GM12873 (cell line): ENCODE measurements around the gene CLEC3B.

Experiments used
- TF ChIP-seq, protein P1 (sequence below): IDR thresholded peaks from 2 replicates; pipeline ENCODE4 v1.5.1; 2012; ENCODE audit warnings: low read depth, mild to moderate bottlenecking, moderate library complexity, low read length, control low read depth; ENCODE audit not compliant: insufficient read depth; ENCODE audit errors: missing control alignments

CLEC3B gene

DNA sequence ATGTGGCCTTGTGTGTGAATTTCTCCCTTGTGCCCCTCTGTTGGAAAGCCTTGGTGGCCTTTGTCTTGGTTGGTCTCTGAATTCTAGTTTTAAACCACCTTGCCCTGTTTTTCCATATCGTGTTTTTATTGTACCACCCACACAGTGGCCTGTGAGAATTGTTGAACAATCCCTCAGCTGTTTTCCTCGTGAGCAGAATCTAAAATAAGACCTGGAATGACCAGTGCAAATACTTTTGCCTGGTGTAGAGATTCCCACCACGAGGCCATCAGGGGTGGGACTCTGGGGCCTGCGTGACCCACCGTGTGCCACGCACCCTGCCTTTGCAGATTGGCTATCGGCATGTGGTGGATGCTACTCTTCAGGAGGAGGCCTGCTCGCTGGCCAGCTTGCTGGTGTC is 19.0 kb upstream of the CLEC3B start:
- TF ChIP-seq, protein P1, sequence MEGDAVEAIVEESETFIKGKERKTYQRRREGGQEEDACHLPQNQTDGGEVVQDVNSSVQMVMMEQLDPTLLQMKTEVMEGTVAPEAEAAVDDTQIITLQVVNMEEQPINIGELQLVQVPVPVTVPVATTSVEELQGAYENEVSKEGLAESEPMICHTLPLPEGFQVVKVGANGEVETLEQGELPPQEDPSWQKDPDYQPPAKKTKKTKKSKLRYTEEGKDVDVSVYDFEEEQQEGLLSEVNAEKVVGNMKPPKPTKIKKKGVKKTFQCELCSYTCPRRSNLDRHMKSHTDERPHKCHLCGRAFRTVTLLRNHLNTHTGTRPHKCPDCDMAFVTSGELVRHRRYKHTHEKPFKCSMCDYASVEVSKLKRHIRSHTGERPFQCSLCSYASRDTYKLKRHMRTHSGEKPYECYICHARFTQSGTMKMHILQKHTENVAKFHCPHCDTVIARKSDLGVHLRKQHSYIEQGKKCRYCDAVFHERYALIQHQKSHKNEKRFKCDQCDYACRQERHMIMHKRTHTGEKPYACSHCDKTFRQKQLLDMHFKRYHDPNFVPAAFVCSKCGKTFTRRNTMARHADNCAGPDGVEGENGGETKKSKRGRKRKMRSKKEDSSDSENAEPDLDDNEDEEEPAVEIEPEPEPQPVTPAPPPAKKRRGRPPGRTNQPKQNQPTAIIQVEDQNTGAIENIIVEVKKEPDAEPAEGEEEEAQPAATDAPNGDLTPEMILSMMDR, result no peak

DNA sequence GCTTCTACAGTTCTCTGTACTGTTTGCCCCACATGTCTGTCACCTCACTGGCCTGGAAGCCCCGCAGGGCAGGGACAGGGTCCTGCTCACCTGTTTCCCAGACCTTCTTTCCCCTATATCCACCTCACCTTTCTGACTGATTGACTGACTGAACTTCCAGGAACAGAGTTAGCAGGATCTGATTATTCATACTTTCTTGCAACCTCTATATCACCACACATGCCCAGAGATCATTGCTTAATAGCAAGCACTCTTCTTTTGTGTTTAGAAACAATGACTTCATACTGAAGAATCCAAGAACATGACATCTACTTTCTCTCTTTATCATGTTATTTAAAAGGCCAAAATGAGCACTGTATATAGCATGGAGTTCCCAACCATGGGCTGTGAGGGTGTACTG is 18.0 kb upstream of the CLEC3B start:
- TF ChIP-seq, protein P1, result no peak

DNA sequence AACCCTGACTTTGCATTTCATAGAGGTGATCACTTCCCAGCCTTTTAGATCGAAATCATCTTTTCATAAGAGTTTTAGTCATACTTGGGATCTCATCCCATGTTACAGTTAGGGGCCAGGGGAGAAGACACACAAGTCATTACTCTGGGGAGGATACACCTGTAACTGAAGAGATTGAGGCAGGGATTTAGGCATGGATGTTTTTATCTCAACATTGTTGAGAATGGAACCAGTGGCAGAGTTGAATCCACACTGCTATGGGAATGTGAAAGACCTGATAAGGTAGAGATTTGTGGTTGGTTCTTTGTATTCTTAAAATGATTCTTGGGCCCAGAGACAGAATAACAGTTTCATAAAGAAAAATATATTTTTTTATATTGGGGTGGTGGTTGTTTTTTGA is 16.2 kb upstream of the CLEC3B start:
- TF ChIP-seq, protein P1, result no peak

DNA sequence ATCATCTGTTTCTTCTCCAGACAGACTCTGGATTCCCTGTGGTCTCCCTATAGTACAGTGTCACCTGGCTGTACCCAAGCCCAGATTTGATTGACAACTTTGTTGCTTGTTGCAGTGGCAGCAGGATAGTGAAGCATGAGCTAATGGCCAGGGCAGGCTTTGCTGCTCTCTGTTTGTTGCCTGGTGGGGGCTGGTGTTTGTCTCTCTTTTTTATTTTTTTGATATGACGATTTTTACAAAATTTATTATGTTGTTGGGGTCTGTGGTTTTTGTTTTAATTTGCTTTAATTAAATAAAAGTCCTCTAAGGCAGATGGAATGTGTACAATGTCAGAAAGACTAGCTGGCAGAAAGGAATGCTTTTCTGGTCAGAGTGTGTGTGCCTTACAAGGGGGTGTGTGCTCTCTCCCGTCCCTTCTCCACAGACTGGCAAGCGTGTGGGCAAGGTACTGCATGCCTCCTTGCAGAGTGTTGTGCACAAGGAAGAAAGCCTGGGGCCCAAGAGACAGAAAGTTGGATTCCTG is 15.2 kb upstream of the CLEC3B start:
- TF ChIP-seq, protein P1, result no peak

DNA sequence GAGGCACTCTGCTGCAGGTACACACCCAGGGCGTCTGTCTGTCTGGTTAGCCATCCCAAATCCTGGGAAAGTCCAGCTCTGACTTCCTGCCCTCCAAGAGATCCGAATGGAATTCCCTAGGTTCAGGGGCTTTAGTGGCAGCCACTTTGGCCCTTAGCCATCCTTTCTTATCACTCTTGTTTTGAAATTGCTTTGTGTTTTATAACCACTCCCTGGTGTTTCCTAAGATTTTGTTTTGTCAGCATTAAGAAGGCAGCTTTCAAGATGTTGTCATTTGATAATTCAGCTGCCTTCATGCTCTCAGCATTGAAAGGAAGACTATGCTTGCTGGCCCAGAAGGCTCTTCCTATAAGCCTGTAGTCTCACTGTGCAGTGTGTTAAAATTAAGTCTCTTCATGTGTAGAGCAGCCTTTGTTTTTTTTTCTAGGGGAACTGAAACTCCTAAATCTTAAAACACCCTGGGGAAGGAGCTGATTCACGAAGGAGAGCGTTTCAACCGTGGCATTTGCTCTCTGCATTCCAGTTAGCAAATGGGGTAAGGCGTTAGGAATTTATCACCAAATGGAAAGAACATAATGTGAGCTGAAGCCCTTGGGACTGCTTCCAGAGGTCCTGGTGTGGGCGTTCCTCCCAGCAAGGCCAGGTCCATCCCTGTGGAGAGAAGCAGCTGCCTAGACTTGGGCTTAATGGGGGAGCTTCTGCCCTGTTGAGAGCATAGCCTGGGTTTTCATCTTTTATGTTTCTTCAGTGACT is 14.2 kb upstream of the CLEC3B start:
- TF ChIP-seq, protein P1, result no peak

DNA sequence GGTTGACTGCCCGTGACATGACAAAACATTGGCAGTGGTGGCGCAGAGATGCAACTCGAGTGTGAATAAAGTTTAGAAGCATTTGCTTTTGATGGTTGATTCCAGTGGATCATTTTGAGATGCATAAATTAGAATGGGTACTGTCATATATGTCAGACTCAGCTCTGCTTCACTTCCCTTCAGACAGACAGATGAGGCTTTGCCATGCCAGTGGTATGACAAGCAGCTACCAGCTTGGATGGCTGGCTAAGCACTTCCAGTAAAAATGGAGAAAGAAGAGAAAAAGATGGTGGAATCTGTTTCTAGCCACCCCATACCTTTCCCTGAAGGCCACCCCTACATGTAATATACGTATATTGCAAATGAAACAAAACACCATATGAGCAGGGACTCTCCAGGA is 13.5 kb upstream of the CLEC3B start:
- TF ChIP-seq, protein P1, result no peak

DNA sequence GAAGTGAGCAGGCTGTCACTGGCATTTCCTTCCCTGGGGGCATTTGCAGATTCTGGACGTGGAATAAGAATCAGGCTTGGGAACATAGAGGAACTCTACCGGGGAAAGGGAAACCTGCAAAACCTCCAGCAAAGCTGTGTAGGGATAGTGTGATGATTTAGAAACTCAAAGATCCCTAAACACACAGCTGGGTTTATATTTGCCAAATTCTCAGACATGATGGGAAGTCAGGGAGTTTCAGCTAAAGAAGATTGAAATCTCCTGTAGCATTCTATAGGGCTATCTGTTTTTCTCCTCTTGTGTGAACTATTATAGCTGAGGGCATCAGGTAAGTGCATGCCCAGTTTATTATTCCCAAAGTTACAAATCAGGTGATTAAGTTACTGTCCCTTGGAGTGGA is 9.2 kb upstream of the CLEC3B start:
- TF ChIP-seq, protein P1, result no peak
